Measurements from ENCODE around the gene ARID1B.
A peak's percentile ranks its signal among the peaks of the same experiment; 100 is the strongest.

ARID1B gene

DNA sequence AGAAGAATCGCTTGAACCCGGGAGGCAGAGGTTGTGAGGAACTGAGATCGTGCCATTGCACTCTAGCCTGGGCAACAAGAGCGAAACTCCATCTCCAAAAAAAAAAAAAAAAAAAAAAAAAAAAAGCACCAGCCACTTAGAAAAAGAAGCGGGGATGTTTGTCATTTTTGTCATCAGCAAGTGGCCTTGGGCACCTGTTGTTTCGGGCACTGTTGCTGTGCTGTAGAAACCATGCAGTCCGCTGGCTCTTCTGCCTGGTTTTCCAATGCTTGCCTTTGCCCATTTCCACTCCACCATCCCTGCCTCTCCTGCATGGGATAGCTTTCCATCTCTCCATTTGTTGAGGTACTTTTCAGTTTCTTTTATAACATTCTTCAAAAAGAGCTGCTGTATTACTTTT is 129.3 kb downstream of the ARID1B start:
- DNase-seq (ENCODE audit: low spot score), result no peak

DNA sequence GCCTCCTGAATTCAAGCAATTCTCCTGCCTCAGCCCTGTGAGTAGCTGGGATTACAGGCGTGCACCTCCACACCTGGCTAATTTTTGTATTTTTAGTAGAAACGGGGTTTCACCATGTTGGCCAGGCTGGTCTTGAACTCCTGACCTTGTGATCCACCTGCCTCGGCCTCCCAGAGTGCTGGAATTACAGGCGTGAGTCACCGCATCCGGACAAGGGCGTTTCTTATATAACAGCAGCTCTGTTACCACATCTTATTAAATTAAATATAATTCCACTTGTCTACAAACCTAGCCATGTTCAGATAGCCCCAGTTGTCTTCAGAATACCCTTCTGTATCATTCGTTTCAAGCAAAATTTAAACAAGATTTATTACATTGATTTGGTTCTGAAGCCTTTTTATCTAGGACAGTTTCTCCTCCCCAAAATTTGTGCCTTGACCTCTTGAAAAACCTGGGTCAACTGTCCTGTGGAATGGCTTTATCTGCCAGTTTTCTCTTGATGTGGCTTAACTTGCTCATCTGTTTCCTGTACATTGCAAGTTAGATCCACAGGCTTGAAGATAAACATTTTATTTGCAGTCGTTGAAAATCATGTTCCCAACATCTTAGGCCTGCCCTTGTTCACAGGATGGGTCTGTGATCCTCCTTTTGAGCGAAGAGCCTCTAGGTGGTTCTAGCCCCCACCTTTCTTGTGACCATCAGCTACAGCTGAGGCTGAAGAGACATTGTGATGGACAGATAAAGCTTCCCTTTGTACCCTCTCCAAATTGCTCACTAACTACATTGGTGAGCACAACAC is 132.2 kb downstream of the ARID1B start:
- DNase-seq (ENCODE audit: low spot score), result no peak

DNA sequence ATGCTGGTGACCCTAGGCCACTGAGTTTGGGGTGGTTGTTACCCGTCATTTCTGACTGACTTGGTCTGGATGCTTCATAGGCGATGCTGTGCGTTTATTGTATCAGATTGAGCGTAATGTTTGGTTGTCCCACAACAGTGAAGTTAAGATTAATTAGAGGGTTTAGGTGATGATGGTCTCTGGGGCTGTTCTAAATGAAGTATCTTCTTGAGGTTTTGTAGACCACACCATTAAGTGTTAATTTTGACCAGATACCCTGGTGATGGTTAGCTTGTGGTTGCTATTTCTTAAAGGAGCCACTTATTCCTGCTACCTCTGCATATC is 132.8 kb downstream of the ARID1B start:
- no peak for DNase-seq (ENCODE audit: low spot score)

DNA sequence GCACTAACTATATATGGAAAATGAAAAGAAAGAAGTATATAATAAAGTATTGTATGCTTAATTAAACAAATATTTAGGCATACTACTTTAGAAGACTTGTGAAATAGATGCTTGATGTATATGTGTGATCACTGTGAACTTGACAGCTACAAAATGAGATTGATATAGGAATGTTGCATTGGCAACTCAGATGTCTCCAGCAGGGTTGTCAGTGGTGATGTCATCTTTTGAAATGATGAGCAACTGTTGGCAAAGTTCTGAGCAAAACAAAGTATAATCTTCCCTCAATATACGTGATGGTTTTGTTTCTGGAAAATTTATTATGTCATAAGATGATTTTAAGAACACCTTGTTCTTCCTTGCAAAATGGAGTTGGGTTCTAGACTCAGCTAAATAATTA is 133.8 kb downstream of the ARID1B start:
- no peak for DNase-seq (ENCODE audit: low spot score)

DNA sequence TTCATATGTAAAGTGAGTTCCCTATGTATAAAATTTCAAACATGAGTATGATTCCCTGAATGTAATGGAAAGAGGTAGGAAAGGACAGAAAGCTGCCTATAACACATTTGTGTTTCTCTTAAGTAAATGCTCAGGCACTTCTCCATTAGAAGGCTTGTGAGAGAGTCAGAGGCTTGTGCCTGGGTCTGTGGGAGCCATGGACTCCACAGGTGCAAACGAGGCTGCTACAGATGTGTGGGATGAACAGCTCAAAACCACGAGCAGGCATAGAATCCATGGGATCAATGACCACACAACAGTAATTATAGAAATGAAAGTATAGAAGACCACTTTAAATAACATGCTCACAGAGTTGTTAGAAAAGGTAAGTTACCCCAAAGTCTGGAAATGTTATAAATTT is 134.4 kb downstream of the ARID1B start:
- no peak for DNase-seq (ENCODE audit: low spot score)

DNA sequence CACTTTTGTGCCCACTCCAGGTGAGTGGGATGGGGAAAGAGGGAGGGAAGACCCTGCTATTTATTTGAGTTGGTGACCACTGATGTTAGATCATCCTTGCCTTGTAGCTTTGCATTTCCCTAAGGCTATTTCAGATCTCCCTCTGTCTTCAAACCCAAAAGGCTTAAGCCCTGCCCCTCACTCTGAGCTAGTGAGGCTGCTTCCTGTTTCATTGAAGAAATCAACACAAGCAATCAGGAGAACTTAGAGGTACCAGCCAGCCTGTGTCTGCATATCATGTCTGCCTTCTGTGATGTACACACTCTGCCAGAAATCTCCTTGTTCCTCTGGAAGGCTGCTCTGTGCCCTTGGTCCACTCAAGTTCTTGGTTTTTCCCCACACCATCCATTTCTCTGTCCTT is 135.3 kb downstream of the ARID1B start:
- DNase-seq (ENCODE audit: low spot score), result no peak

DNA sequence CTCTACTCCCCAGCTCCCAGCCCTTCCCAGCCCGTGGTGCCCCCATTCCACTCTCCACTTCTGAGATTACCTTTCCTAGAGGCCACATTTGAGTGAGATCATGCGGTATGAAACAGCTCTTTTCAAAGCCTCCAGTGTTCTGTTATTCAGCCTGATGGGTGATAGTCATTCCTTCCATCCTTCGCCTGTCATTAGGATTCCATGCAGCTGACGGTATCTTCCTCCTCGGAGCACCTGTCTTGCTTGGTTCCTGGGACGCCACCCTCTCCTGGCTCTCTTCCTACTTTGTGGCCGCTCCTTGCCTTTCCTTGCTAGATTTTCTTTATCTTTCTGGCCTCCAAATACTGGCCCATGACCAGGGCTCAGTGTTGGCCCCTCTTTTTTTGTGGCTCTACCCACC is 137.0 kb downstream of the ARID1B start:
- no peak for DNase-seq (ENCODE audit: low spot score)

DNA sequence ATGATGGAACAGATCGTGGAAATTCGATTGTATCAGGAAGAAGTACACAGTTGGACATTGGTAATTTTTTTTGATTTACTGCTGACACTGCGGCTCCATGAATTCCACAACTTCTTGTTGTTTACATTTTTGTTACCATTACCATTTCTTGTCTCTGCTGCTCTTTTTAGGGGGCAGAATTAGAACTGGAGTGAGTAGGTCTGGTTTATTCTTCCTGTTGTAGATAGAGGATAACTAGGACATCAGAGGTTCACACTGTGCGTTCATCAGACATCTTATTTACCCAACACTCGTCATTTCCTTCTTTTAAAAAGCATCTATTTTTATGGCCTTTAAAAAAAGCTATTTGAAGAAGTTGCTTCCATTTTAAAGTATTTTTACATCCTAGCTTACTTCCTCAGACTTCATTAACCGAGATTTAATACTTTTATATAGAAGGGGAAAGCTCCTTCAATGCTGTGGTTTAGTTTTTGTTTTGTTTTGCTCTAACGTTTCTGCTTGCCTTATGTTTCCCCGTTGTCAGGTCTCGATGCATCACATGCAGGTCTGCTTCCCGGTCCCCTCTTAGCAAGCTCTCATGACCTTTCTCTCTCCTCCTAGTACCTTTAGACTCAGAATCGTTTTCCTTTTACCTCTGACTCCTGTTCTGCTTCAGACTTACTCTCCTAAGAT is 139.1 kb downstream of the ARID1B start:
- DNase-seq (ENCODE audit: low spot score), result no peak

DNA sequence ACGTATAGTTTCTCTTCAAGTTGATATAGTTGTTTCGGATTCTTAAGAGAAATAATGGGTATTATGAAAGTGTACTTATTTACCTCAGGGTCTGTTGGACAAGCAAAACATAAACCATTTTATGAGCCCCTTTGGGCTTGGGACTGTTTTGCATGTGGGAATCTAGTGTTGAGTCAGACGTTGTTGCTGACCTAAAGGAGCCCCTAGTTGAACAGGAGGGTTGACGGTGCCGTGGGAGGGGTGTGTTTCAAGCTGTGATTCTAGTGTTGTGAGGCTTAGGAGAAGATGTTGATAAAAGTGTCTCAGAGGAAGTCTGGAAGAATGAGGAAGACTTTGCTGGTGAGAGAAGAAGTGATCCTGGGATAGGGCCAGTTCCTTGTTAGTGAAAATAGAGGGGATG is 140.0 kb downstream of the ARID1B start:
- no peak for DNase-seq (ENCODE audit: low spot score)

DNA sequence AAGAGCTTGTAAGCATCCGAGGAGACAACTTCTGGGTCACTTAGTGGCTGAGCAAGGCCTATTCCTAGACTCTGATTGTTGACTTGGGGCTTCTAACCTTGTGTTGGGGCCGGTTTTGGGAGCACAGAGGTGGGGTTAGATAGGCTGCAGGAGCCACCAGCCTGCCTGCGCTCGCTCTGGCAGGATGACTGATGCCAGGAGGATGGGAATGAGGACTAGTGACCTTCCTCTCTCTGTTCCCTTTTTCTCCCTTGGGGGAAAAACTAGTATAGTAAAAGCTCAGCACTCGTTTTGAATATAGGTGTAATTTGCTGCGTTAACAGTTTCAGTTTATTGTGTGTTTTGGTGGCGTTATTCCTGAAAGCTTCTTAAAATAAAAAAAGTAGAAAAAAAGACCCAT is 141.5 kb downstream of the ARID1B start:
- DNase-seq (ENCODE audit: low spot score), result no peak

DNA sequence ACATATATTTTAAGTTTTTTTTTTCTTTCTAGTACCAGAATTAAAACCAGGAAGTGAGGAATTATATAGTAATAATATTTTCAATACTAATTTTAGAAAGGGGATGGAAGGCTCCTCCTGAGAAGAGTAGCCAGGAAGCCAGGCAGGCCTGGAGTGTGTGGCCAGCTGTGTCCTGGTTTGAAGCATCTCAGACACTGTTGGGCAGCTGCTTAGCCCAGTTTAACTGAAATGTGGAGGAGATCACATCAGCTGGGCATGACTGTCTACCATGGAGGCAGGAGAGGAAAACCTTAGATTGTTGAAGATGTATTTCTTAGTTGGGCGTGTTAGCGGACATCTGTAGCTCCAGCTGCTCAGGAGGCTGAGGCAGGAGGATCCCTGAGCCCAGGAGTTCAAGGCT is 142.2 kb downstream of the ARID1B start:
- no peak for DNase-seq (ENCODE audit: low spot score)

DNA sequence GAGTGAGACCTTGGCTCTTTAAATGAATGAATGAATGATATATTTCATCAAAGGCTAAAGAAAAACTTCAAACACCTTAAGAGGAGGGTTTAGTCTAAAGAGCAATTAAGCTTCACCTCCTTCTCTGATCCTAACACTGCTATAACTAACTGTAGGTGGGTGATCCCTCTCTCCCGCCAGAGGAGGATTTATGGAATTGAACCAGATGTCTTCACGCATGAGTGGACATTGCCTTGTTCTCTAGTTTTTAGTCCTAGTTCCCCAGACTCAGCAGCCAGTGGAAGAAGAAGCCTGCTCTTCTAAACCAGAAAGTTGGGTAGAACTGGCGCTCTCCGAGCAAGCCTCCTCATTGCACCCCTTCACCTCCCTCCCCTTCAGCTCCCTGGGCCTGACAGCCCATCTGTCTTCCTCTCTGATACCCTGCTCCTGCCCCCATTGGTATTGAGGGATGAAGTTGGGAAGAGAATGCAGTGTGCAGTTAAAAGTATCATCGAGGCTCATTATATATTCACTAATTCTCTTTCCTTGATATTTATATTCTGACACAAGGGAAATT is 142.7 kb downstream of the ARID1B start:
- DNase-seq (ENCODE audit: low spot score), result no peak

DNA sequence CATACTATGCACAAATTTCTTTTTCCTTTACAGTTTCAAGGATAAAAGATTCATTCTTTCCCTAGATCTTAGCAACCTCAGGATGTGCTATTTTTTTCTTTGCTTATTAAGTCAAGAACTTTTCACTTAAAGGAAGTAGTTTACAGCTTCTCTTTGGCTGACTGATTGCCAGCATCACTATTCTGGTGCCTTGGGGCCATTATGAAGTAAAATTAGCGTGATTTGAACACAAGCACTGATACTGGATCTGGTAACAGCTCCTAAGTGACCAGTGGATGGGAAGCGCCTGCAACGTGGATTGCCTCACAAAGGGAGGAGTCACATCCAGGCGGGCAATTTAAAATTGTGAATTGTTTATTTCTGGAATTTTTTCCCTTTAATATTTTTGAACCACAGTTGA is 147.1 kb downstream of the ARID1B start:
- DNase-seq (ENCODE audit: low spot score), result no peak

DNA sequence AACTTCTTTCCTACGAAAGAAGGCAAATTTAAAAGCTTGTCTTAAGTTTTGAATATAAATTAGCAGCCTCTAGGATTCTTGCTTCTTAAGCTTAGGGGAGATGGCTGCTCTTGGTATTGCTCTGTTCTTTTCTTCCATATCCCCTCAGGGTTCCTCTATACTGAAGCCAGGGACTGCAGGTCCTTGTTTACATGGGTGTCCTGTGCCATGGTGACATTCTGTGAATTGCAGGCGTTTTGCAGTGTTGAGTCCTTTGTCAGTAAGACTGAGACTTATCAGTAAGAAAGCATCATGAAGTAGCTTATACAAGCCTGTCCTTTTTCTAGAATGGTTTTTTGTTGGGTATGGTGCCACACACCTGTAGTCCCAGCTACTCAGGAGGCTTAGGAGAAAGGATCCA is 147.8 kb downstream of the ARID1B start:
- no peak for DNase-seq (ENCODE audit: low spot score)

DNA sequence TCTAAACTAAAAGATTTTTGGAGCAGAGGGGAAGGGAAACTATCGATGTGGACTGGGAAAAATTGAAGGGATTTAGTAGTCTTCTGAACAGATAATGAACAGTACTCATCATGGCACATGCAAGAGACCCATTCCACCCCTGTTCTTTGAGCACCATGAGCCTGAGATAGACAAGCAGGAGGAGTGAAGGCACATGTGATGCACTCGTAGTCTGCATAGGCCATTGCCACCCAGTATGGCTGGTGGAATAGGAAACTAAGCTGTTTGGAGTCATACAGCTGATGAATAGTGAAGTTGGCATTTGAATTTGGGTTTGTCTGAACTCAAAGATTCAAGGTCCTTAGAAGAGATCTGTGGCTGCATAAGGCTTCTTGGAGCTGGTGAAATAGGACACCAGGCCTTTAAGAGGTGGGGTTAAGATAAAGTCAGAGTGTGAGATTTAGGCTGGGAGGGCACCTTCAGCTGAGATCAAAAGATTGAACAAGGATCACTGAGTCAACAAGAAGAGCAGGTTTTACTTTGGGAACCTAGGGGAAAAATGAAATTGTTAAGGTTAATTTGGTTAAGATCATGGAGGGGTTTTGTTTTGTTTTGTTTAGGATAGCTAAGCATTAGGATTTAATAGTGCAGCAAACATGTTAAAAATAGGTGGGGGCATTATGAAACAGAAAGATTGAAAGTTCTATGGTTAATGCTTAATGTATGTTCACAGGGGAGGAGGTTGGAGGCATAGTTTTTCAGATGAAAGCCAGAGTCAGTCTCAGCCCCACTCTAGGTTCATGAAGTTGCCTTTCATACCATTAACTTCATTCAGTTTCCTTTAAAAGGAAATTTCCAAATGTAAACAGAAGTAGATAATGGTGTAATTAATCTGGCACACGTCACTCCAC is 148.8 kb downstream of the ARID1B start:
- DNase-seq (ENCODE audit: low spot score), result no peak

DNA sequence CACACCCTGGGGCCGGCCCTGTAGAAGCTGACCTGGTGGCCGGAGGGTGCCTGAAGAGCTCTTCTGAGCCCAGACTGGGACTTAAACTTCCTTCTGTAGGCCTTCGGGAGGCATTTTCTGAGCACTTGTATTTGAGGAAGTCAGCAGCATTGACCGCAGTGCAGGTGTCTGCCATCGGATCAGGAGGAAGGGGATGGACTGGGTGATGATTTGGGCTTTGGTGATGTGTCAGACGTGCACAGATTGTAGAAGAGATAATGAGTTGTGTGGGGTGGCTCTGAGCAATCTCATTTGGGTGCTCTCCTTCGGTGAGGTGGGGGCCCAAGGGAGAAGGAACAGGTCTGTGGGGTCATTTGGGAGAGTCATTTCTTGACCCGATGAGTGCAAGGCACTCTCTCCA is 150.9 kb downstream of the ARID1B start:
- DNase-seq (ENCODE audit: low spot score), result no peak

DNA sequence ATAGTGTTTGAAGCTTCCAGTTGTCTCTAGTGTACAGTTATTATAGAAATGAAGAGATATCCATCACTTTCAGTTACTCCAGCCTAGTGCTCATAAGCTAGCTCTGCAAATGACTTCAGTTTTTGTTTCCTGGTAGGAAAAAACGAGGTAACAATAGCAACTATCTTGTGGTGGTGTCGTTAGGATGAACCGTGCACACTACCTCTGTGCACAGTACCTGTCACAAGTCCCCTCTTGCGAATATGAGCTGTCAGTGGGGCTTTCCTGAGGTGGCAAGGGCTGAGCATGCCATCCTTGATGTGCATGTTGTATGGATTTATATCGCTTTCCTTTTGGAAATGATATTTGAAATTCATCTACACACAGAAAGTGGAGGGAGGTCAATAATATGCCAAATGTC is 151.8 kb downstream of the ARID1B start:
- DNase-seq (ENCODE audit: low spot score), result no peak

DNA sequence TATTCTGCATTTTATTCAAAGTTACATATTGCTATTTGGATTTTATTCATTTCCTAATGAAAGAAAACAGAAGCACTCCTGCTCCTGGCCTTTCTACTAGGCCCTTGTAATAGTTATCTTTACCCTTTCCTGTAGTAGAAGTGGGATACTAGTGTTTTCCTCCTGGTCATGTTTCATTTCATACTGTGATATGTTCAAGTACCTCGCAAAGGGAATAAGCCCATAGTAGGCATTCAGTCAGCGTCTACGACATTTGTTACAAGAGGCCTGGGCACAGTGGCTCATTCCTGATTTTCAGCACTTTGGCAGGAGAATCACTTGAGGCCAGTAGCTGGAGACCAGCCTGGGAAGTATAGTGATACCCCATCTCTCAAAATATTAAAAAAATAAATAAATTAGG is 154.1 kb downstream of the ARID1B start:
- no peak for DNase-seq (ENCODE audit: low spot score)

DNA sequence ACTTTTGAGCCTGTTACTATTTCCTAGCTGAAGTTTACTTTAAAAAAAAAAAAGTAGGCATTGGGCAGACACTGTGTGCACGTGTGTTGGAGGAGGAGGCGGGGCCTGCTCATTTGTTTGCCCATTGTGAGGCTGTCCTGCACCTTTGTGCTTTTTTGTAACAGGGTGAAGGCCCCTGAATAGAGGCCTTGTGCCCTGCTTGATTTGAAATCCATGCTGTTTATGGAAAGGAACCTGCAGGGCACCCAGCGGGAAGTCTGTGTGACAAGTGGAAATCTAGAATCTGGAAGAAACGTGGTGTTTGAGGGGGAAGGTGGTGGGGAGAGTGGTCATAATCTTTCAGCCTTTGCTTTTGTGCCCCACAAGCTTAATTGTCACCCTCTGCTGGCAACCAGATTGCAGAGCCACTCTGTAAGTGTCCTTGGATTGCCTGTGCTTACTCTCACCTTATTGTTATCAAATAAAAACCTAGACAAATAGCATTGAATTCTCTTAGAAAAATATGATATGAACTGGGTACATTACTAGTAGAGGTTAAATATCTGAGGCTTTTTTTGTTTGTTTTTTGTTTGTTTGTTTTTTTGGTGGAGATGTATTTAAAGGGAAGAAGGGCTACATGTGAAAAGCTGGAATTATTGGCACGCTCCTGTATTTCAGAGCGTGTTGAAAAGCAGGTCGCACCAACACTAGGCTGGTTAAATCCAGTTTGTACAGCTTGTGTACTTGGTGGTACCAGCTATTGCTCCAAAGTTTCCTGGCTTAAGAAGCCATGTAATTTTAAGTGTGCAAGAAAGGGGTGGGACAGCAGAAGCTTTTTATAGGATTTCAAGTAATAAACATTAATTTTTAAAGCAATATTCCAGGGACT is 156.3 kb downstream of the ARID1B start:
- peak; percentile 74 for DNase-seq (ENCODE audit: low spot score)

DNA sequence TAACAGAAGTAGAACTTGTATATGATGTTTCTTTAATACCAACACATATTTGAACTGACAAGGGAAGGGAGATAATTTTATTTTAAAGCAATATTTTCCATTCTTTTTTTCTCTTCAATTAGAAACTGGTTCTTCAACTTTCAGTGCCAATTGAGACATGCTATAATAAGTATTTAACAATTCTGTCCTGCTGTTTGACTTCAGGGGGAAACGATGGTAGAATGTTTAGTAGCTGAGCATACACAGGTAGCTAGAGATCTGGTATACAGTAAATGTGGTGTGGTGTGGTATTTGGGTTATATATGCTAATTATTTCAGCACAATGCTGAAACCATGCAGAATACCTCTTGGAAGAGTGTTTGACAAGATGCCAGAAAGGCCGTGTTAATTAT is 156.9 kb downstream of the ARID1B start:
- DNase-seq (ENCODE audit: low spot score), result no peak

DNA sequence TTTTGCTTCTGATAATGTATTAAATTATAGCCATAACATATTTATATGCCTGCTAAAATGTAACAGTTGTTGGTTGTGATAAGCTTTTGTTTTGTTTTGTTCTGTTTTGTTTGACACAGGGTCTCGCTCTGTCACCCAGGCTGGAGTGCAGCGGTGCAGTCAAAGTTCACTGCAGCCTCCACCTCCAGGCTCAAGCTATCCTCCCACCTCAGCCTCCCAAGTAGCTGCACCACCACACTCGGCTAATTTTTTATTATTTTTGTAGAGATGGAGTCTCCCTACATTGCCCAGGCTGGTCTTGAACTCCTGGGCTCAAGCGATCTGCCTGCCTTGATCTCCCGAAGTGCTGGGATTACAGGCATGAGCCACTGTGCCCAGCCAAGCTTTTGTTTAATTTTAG is 157.8 kb downstream of the ARID1B start:
- no peak for DNase-seq (ENCODE audit: low spot score)

DNA sequence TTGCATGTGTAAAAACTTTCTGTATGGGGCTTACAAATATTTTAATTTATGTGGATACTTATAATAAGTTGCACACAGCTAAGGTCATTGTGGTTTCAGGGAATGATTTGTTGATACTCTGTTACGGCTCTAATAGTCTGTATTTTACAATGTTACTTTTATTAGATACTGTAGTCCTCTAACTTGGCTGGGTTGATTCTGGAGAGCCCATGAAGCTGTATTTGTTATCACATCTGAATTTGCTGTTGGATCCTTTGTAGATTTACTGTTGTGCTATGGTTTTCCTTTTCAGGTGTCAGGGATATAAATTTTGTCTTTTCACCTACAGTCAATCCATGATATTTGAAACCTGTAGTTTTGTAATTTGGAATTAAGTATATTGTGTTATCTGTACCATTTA is 161.0 kb downstream of the ARID1B start:
- no peak for DNase-seq (ENCODE audit: low spot score)

Data from cerebellar cortex (tissue), 1 donor.